HG02840 (cell line): Measurements from ENCODE around the gene TSSC4.

ENCODE experiments used
- ATAC-seq: cut with Tn5 transposase; IDR thresholded peaks from one replicate; pipeline ENCODE4 v1.9.1; 2021; ENCODE audit warnings: mild to moderate bottlenecking, moderate library complexity, moderate number of reproducible peaks; ENCODE audit not compliant: unreplicated experiment, low FRiP score

TSSC4 gene

GRCh38 chr11:2445746-2446551, 45.4 kb downstream of the TSSC4 start:
- no peak for ATAC-seq

GRCh38 chr11:2446590-2447252, 46.2 kb downstream of the TSSC4 start:
- ATAC-seq, result no peak

GRCh38 chr11:2447253-2447950, 46.9 kb downstream of the TSSC4 start:
- no peak for ATAC-seq

- no peak for ATAC-seq
These were observed 47.6 kb downstream of the TSSC4 start for GRCh38 chr11:2447951-2448650.

- no peak for ATAC-seq
These were observed 48.4 kb downstream of the TSSC4 start for GRCh38 chr11:2448661-2449547.

GRCh38 chr11:2449548-2450320, 49.2 kb downstream of the TSSC4 start:
- no peak for ATAC-seq

- no peak for ATAC-seq
These were observed 49.9 kb downstream of the TSSC4 start for GRCh38 chr11:2450321-2451041.

GRCh38 chr11:2451336-2451735, 50.8 kb downstream of the TSSC4 start:
- no peak for ATAC-seq

- ATAC-seq, result no peak
These were observed 51.4 kb downstream of the TSSC4 start for GRCh38 chr11:2451916-2452315.

- no peak for ATAC-seq
These were observed 51.9 kb downstream of the TSSC4 start for GRCh38 chr11:2452321-2453012.

GRCh38 chr11:2453436-2453835, 52.9 kb downstream of the TSSC4 start:
- no peak for ATAC-seq
